ENCODE results near the gene NRXN2.

DNA sequence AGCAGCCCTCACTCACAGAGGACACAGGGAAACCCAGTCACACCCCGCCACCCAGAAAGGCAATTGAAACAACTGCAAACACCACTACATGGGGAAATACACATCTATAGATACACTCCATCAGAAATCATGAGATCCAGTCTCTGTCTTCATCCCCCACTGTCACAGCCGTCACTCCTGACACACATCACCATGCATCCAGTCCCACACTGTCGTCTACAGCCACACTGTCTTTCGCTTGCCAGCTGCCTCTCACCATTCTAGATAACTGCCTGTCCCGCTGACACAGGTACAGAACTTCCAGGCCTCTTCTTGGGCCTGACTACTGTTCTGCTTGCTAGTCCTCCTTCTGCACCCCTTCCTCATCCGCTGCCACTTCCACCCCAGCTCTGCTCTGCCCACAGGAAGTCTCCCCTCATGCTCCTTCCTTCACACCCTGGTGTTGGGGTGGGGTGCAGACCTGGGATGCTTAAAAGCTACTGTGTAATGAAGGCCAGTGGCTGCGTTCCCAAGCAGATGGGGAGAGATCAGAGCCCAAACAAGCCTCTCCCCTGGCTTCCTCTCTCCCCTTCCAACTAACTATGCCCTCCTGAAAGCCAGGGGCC is 89.3 kb downstream of the NRXN2 start:
- TF ChIP-seq, protein P1, sequence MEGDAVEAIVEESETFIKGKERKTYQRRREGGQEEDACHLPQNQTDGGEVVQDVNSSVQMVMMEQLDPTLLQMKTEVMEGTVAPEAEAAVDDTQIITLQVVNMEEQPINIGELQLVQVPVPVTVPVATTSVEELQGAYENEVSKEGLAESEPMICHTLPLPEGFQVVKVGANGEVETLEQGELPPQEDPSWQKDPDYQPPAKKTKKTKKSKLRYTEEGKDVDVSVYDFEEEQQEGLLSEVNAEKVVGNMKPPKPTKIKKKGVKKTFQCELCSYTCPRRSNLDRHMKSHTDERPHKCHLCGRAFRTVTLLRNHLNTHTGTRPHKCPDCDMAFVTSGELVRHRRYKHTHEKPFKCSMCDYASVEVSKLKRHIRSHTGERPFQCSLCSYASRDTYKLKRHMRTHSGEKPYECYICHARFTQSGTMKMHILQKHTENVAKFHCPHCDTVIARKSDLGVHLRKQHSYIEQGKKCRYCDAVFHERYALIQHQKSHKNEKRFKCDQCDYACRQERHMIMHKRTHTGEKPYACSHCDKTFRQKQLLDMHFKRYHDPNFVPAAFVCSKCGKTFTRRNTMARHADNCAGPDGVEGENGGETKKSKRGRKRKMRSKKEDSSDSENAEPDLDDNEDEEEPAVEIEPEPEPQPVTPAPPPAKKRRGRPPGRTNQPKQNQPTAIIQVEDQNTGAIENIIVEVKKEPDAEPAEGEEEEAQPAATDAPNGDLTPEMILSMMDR (IDR thresholded peaks at IDR 0.05; ENCODE audit: low read depth, low read length, poor library complexity, severe bottlenecking), result no peak
- TF ChIP-seq EZH2phosphoT487 (IDR thresholded peaks at IDR 0.05; ENCODE audit: borderline replicate concordance, low read length), result no peak
